Left hindlimb (tissue), 1 donor: ENCODE results near the gene SLC16A12.
"Not testable (repeated sequence)": the region's sequence is repeated elsewhere in the genome, so short reads cannot be mapped to it uniquely, and the experiment has no call there.

Experiments used
- DNase-seq: peaks from one replicate; pipeline ENCODE4 v3.0.0-alpha.2; 2018

The SLC16A12 gene

GRCh38 chr10:89468191-89468965 is 67.0 kb downstream of the SLC16A12 start:
- no peak for DNase-seq

- no peak for DNase-seq
Measured at GRCh38 chr10:89466599-89467035, 68.8 kb downstream of the SLC16A12 start.

GRCh38 chr10:89465196-89465595 is 70.2 kb downstream of the SLC16A12 start:
- DNase-seq = no peak

GRCh38 chr10:89463846-89464537 is 71.4 kb downstream of the SLC16A12 start:
- DNase-seq = no peak

- DNase-seq = no peak
Measured at GRCh38 chr10:89458784-89459183, 76.6 kb downstream of the SLC16A12 start.

GRCh38 chr10:89458291-89458690 is 77.1 kb downstream of the SLC16A12 start:
- DNase-seq = no peak

GRCh38 chr10:89454561-89455347 is 80.6 kb downstream of the SLC16A12 start:
- DNase-seq = no peak

GRCh38 chr10:89452193-89452592 is 83.2 kb downstream of the SLC16A12 start:
- no peak for DNase-seq

- DNase-seq = no peak
Measured at GRCh38 chr10:89450901-89451300, 84.5 kb downstream of the SLC16A12 start.

- DNase-seq = not testable (repeated sequence)
Measured at GRCh38 chr10:89444819-89445218, 90.6 kb downstream of the SLC16A12 start.

- DNase-seq = no peak
Measured at GRCh38 chr10:89442289-89442688, 93.1 kb downstream of the SLC16A12 start.

GRCh38 chr10:89440226-89441009 is 95.0 kb downstream of the SLC16A12 start:
- DNase-seq = no peak

- no peak for DNase-seq
Measured at GRCh38 chr10:89438525-89438924, 96.9 kb downstream of the SLC16A12 start.

GRCh38 chr10:89431977-89432376 is 103.4 kb downstream of the SLC16A12 start:
- no peak for DNase-seq

- DNase-seq = no peak
Measured at GRCh38 chr10:89428877-89429276, 106.5 kb downstream of the SLC16A12 start.

GRCh38 chr10:89427629-89428028 is 107.8 kb downstream of the SLC16A12 start:
- no peak for DNase-seq

- DNase-seq = no peak
Measured at GRCh38 chr10:89426230-89426868, 109.0 kb downstream of the SLC16A12 start.

- DNase-seq = no peak
Measured at GRCh38 chr10:89425000-89425399, 110.4 kb downstream of the SLC16A12 start.

- DNase-seq = no peak
Measured at GRCh38 chr10:89421018-89421476, 114.3 kb downstream of the SLC16A12 start.

GRCh38 chr10:89419548-89419947 is 115.8 kb downstream of the SLC16A12 start:
- no peak for DNase-seq

- no peak for DNase-seq
Measured at GRCh38 chr10:89416465-89416864, 118.9 kb downstream of the SLC16A12 start.
